ENCODE measurements around the gene FBXO38.

GRCh38 chr5:148483750-148484149, 100.0 kb downstream of the FBXO38 start:
- TF ChIP-seq POLR2A (conservative IDR thresholded peaks at IDR 0.05) = no peak
- TF ChIP-seq TCF3 (CRISPR knock-in tag; IDR thresholded peaks at IDR 0.05) = no peak

Data from K562 (cell line).